Muscle of leg (tissue), 11 donors: ENCODE results near the gene EYS. TPM values are rescaled to one million over a fixed set of nuclear protein-coding genes. Genes with fewer than 3 reads are reported as not detected.
"Not testable (repeated sequence)": the region's sequence is repeated elsewhere in the genome, so short reads cannot be mapped to it uniquely, and the experiment has no call there.

Experiments used
- DNase-seq: peaks from one replicate; pipeline ENCODE4 v3.0.0; 2013
- H3K27ac ChIP-seq: one replicate; pipeline ENCODE4 v1.5.1; 2013; ENCODE audit warnings: mild to moderate bottlenecking, low read length, control low read depth
- H3K27me3 ChIP-seq: one replicate; pipeline ENCODE4 v1.6.1; 2013; ENCODE audit warnings: low read length; ENCODE audit not compliant: control insufficient read depth, insufficient read depth
- H3K36me3 ChIP-seq: one replicate; pipeline ENCODE4 v1.6.1; 2013; ENCODE audit warnings: low read length; ENCODE audit not compliant: control insufficient read depth, insufficient read depth
- H3K4me1 ChIP-seq: one replicate; pipeline ENCODE4 v1.6.1; 2013; ENCODE audit warnings: low read length; ENCODE audit not compliant: control insufficient read depth, insufficient read depth
- H3K4me3 ChIP-seq: one replicate; pipeline ENCODE4 v1.5.1; 2013; ENCODE audit warnings: low read length, control low read depth
- H3K9me3 ChIP-seq: replicated peaks from 2 replicates; pipeline ENCODE4 v1.6.1; 2013; ENCODE audit warnings: low read depth, low read length; ENCODE audit not compliant: control insufficient read depth
- WGBS: methylation state at CpG from one replicate; pipeline ENCODE4 v1.1.5; 2013; ENCODE audit warnings: missing lambda C conversion rate; ENCODE audit not compliant: insufficient coverage; 5-methylcytosine and 5-hydroxymethylcytosine counted together
- polyA plus RNA-seq, 8 donors: library from polyadenylated mRNA; unstranded; fragments of 120-200 nt; gene quantifications; one replicate each; pipeline versions ENCODE4 v1.2.1 to v1.2.3, GENCODE V29; 2013; ENCODE audit warnings: inconsistent platforms in 1 of 8, low replicate concordance in 1 of 8; ENCODE audit not compliant: insufficient read length in 8 of 8, insufficient read depth in 1 of 8
- total RNA-seq: library from RNA; stranded (reverse); fragments of 120-200 nt; gene quantifications from one replicate; pipeline ENCODE4 v1.2.4, GENCODE V29; 2013

Gene EYS
- total and polyA plus RNA-seq, 9 donors, result 0.24 to 1.1 (median 0.66) TPM

DNA sequence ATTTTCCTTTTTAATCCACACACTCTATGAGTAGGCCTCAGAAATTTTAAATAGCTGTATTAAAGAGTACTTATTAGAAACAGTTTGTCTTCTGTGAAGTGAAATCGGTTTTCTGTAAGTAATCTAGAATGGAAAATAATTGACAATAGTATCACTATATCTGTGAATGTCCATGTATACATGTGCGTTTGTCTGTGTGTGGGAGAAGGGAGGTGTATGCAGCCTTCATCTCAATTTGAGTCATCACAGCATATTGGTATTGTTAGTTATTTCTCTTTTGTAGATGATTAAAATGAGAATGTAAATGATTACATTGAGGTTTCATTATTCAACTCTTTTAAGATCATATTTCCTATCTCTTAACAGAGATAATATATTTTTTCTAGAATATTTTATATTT, 206.0 kb downstream of the EYS start:
- no peaks in the 10 kb centered on the region for H3K4me1 ChIP-seq
- no peaks in the 10 kb centered on the region for H3K9me3 ChIP-seq
- WGBS, result no CpG with 5 or more reads among the region's 2 CpGs
- H3K27me3 ChIP-seq, result no peaks in the 10 kb centered on the region
- no peak overlapping the region for H3K27ac ChIP-seq
- no peak for DNase-seq
- no peaks in the 10 kb centered on the region for H3K36me3 ChIP-seq
- H3K4me3 ChIP-seq, result no peak overlapping the region

DNA sequence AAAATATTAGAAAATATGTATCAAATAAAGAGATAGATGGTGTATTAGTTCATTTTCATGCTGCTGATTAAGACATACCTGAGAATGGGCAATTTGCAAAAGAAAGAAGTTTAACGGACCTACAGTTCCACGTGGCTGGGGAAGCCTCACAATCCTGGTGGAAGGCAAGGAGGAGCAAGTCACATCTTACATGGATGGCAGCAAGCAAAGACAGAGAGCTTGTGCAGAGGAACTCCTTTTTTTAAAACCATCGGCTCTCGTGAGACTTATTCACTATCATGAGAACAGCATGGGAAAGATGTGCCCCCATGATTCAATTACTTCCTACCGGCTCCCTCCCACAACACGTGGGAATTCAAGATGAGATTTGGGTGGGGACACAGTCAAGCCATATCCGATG, 223.4 kb downstream of the EYS start:
- 89% methylated on average over 2 of the region's 7 CpGs for WGBS
- not testable (repeated sequence) for H3K36me3 ChIP-seq, H3K4me3 ChIP-seq, DNase-seq, H3K27me3 ChIP-seq, H3K4me1 ChIP-seq, H3K9me3 ChIP-seq, H3K27ac ChIP-seq

- no peaks in the 10 kb centered on the region for H3K27me3 ChIP-seq
- H3K4me3 ChIP-seq, result no peak overlapping the region
- peak; percentile 23 for DNase-seq
- no peaks in the 10 kb centered on the region for H3K9me3 ChIP-seq
- no peaks in the 10 kb centered on the region for H3K4me1 ChIP-seq
- H3K36me3 ChIP-seq, result no peaks in the 10 kb centered on the region
- no peak overlapping the region for H3K27ac ChIP-seq
Observed at GRCh38 chr6:65469650-65470049, 237.4 kb downstream of the EYS start.

DNA sequence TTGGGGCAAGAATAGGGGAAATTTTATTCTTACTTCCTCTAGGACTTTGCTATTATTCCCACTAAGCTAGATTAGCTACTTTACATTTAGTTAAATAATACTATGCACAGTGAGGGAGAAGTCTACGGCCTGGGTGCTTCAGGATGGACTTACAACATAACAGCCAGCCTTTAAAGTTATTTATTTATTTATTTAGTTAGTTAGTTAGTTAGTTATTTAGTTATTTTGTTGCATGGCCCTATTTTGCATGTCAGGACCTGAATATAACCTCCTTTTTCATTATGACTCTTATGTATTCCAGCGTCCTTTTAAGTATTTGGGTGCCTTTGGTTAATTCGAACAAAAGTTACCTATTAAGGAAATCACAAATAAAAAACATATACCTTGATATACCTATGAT, 238.7 kb downstream of the EYS start:
- Histone ChIP-seq H3K27me3 (no peaks in the 10 kb centered on the region), H3K4me3 (no peak overlapping the region), H3K36me3 (no peaks in the 10 kb centered on the region), H3K27ac (no peak overlapping the region), H3K9me3 (no peaks in the 10 kb centered on the region), H3K4me1 (no peaks in the 10 kb centered on the region)
- no peak for DNase-seq
- no CpG with 5 or more reads among the region's 3 CpGs for WGBS

GRCh38 chr6:65461121-65461520, 245.9 kb downstream of the EYS start:
- Histone ChIP-seq H3K4me1 (no peaks in the 10 kb centered on the region), H3K27ac (no peak overlapping the region), H3K36me3 (no peaks in the 10 kb centered on the region), H3K4me3 (no peak overlapping the region), H3K9me3 (no peaks in the 10 kb centered on the region), H3K27me3 (no peaks in the 10 kb centered on the region)
- 72% methylated on average over 3 of the region's 3 CpGs for WGBS
- no peak for DNase-seq

DNA sequence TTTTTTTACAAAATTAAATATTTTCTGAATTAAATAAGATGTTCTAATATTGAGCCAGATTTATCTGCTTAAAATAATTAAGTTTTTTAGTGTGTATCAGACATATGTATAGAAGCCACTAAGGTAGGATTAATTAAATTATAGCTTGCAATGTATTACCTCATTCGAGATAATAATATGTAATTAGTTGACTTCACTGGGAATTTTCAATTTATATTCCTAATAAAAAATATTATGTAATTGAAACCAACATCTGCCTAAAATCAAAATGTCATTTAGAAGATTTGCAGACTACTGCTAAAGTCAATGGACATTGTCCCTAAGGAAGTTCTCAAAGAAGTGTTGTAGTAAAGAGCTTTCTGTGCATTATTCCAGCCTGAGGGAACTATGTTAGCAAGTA, 254.7 kb downstream of the EYS start:
- Histone ChIP-seq H3K9me3 (no peaks in the 10 kb centered on the region), H3K4me1 (no peaks in the 10 kb centered on the region), H3K27ac (no peak overlapping the region), H3K4me3 (no peak overlapping the region), H3K36me3 (no peaks in the 10 kb centered on the region), H3K27me3 (no peaks in the 10 kb centered on the region)
- WGBS, result no CpG with 5 or more reads among the region's 1 CpG
- no peak for DNase-seq

DNA sequence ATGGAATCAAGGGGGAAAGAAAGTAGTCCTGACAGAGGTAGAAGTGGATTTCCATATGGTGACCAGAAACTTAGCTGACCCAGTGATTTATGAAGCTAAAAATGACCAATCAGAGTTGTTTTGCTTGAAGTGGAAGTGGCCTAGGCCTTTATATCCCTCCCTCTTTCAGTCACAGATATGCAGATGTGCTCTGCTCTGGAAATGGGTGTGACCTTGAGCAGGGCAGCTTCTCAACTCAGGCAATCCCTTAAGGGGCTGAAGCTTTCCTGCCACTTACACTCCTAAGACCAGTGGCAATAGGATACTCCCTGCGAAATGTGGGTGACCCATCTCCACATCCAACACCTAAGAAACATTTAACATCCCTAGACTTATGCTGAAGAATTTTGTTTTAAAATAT, 256.6 kb downstream of the EYS start:
- no peak for DNase-seq
- Histone ChIP-seq H3K4me3 (no peak overlapping the region), H3K27me3 (no peaks in the 10 kb centered on the region), H3K9me3 (no peaks in the 10 kb centered on the region), H3K4me1 (no peaks in the 10 kb centered on the region), H3K27ac (no peak overlapping the region), H3K36me3 (no peaks in the 10 kb centered on the region)
- WGBS, result no CpG with 5 or more reads among the region's 1 CpG

DNA sequence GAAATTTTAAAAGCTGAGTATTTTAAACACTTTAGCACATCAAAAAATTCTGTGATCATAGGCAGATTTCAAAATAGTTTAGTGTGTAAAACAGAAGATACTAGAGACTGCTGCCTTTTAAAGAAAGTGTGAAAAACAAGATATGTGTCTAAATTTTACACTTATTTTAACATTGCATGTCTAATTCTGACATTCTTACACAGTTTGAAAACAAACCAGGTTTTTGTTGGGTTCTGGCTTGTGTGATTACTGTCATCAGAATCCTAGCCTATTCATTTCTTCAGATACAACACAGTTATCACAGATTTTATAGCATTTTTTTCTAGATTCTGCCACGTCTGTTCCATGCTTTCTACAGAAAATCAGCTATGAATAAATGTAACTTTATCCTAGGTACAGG, 257.1 kb downstream of the EYS start:
- no peak overlapping the region for H3K27ac ChIP-seq
- H3K9me3 ChIP-seq, result no peaks in the 10 kb centered on the region
- no peak for DNase-seq
- no peak overlapping the region for H3K4me3 ChIP-seq
- H3K27me3 ChIP-seq, result no peaks in the 10 kb centered on the region
- H3K36me3 ChIP-seq, result no peaks in the 10 kb centered on the region
- no CpG with 5 or more reads among the region's 1 CpG for WGBS
- no peaks in the 10 kb centered on the region for H3K4me1 ChIP-seq

DNA sequence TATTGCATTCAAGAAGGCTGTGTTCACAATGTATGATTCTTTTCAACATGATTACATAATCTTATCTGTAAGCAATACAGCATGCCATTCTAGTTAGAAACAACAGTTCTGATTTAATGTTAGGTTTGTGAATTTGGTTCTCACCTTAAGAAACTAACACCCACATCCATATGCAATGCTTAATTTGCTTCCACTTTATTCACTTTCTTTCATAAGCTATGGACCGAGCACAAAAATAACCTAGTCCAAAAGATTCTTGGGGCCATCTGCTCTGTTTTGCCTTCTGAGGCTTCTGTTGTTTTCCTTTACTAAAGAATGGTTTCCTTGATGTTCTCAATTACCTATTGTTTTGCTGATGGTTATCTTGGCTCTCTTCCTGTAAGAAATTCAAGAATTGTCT, 258.2 kb downstream of the EYS start:
- WGBS, result no CpG with 5 or more reads among the region's 1 CpG
- DNase-seq, result peak; percentile 3
- no peak overlapping the region for H3K27ac ChIP-seq
- no peaks in the 10 kb centered on the region for H3K27me3 ChIP-seq
- H3K36me3 ChIP-seq, result no peaks in the 10 kb centered on the region
- no peaks in the 10 kb centered on the region for H3K9me3 ChIP-seq
- H3K4me1 ChIP-seq, result no peaks in the 10 kb centered on the region
- no peak overlapping the region for H3K4me3 ChIP-seq

- H3K27me3 ChIP-seq, result no peaks in the 10 kb centered on the region
- peaks cover 2% of the 10 kb centered on the region for H3K9me3 ChIP-seq
- no peak overlapping the region for H3K27ac ChIP-seq
- no peaks in the 10 kb centered on the region for H3K4me1 ChIP-seq
- no peak overlapping the region for H3K4me3 ChIP-seq
- no CpG with 5 or more reads among the region's 1 CpG for WGBS
- H3K36me3 ChIP-seq, result no peaks in the 10 kb centered on the region
- no peak for DNase-seq
Observed at GRCh38 chr6:65436281-65436680, 270.7 kb downstream of the EYS start.

- H3K4me1 ChIP-seq, result no peaks in the 10 kb centered on the region
- no peaks in the 10 kb centered on the region for H3K9me3 ChIP-seq
- H3K27me3 ChIP-seq, result no peaks in the 10 kb centered on the region
- H3K27ac ChIP-seq, result no peak overlapping the region
- no peak overlapping the region for H3K4me3 ChIP-seq
- no peak for DNase-seq
- no CpG with 5 or more reads among the region's 3 CpGs for WGBS
- H3K36me3 ChIP-seq, result no peaks in the 10 kb centered on the region
Observed at GRCh38 chr6:65416621-65417020, 290.4 kb downstream of the EYS start.
